HEK293T (cell line): ENCODE results near the gene MDFI.

Experiments used
- CTBP1 ChIP-seq: fragments of 450-650 bp; IDR thresholded peaks from 2 replicates; pipeline ENCODE4 v1.6.1; 2016; ENCODE audit warnings: borderline replicate concordance
- ELF4 ChIP-seq: fragments of 450-650 bp; IDR thresholded peaks from 2 replicates; pipeline ENCODE4 v1.6.1; 2017; ENCODE audit warnings: antibody characterized with exemption
- FOXA1 ChIP-seq: fragments of 450-650 bp; IDR thresholded peaks from 2 replicates; pipeline ENCODE4 v1.6.1; 2016; ENCODE audit warnings: mild to moderate bottlenecking
- FOXK2 ChIP-seq: fragments of 450-650 bp; IDR thresholded peaks from 2 replicates; pipeline ENCODE4 v1.6.1; 2016; ENCODE audit warnings: mild to moderate bottlenecking
- HDGF ChIP-seq: fragments of 450-650 bp; IDR thresholded peaks from 2 replicates; pipeline ENCODE4 v1.6.1; 2017; ENCODE audit warnings: antibody characterized with exemption, borderline replicate concordance
- LEF1 ChIP-seq: fragments of 450-650 bp; IDR thresholded peaks from 2 replicates; pipeline ENCODE4 v1.6.1; 2017; ENCODE audit warnings: mild to moderate bottlenecking, borderline replicate concordance
- SUZ12 ChIP-seq: fragments of 450-650 bp; IDR thresholded peaks from 2 replicates; pipeline ENCODE4 v1.6.1; 2016; ENCODE audit warnings: mild to moderate bottlenecking

- TF ChIP-seq HDGF, result no peak
- no peak for TF ChIP-seq CTBP1
- TF ChIP-seq FOXK2, result no peak
- no peak for TF ChIP-seq FOXA1
- TF ChIP-seq LEF1, result no peak
- TF ChIP-seq SUZ12, result no peak
- TF ChIP-seq ELF4, result no peak
These were observed 5.0 kb downstream of the MDFI start for GRCh38 chr6:41642960-41643898.
